Head of caudate nucleus (tissue), 42 donors: Measurements from ENCODE around the gene UCN.
"Not testable (repeated sequence)": the region's sequence is repeated elsewhere in the genome, so short reads cannot be mapped to it uniquely, and the experiment has no call there.

Experiments used
- DNase-seq, 42 donors: peaks; one replicate each; pipeline versions ENCODE4 v3.0.0 to v3.0.0-alpha.2; 2020 to 2021; ENCODE audit warnings: mixed read lengths in 7 of 42
- intact Hi-C: fragments of 100-400 bp; cut with DNase I; formaldehyde crosslinking; loops from one replicate; pipeline ENCODE4 v1.15.0; 2022

UCN gene, protein sequence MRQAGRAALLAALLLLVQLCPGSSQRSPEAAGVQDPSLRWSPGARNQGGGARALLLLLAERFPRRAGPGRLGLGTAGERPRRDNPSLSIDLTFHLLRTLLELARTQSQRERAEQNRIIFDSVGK

DNA sequence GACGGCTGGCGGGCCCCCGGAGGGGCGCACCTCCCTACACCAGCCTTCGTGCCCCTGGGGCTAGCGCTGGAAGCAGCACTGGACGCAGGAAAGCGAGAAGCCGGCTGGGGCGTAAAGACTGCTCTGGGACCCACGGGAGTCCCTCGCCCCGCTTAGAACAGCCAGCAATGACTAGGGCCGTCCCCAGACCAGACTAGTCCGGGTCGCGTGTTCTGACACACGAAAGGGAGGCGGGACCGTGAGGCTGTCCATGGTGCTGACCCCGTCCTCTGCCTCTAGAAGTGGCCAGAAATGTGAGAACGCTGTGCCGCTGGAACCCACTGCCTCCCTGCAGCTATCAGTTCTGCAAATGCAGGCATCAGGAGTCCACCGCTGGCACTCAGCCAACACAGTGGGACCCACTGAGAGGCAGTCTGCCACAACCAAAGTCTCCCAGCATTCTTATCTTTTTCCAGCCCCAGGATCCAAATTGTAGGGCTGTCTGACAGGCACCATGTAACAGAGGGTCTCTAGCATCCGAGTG is at the start of gene UCN:
TSS of gene UCN (minus strand) at position 87 of the 523 bp plus-strand sequence. CDS start 550 bp downstream, outside the sequence.
- peak in 5 of 42 donors; percentile 2 to 27 (median 18) for DNase-seq
- intact Hi-C loops, result no loop called here

DNA sequence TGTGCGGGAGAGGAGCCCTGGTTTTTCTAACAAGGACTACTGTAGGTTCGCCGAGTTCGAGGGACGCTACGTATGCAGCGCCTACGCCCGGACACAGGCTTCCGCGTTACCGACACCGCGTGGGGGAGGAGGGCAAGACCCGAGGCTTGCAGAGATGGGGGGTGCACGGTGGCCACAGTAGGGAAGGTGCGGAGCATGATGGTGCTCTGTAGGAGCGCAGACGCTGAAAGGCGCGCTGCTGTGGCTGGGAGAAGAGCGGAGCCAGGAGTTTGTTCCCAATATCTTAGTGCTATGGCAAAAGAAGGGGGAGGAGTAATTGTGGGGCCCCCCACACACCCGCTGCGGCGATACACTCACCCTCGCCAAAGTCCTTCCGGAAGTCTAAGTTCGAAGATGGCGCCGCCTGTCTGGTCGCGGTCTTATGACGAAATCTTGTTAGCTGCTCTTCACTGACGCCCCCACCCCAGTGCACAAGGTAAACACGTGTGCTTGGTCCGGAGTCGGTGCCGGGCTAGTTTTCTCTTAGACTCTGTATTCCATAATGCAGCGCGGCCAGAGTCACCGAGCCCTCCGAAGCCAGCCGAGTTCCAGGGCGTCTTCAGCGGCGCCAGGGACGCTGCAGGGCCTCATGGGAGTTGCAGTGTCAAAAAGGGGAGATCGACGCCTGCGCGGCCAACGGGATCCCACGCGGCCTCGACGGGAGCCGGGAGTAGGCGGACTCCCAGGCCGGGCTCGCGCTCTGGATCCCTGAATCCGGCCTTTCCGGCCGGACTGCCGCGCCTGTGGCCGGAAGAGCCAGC is 48.3 kb upstream of the UCN start, which contains the start of gene GTF3C2:
TSS of gene GTF3C2 (minus strand) at position 383 of the 800 bp plus-strand sequence. CDS start 13,210 bp downstream, outside the sequence.
- intact Hi-C loops, result loop anchor here (2.0 kb wide), 3 partner anchors 14 to 72 kb away; partner anchors contain the start of genes EIF2B4, MPV17, NRBP1 and SNX17
- DNase-seq, result peak; percentile 88 to 98 (median 95)

DNA sequence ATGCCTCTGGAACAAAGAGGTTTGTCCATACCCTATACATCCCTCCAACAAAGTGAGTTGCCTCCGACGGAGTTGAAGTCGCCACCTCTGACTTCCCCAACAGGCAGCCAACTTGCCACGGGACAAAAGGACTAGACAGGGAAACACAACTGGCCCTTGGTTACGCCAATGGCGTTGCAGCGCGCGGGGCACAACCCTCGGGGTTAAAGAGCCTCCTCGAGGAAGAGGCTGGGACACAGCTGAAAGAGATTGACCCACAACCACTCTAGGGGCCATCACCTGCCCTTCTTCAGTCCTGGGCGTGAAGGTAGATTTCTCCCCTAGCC is 47.8 kb upstream of the UCN start:
- peak in 18 of 42 donors; percentile 7 to 49 (median 29) for DNase-seq
- intact Hi-C loops, result loop anchor here (2.0 kb wide), 3 partner anchors 15 to 73 kb away; partner anchors contain the start of genes EIF2B4, MPV17, NRBP1 and SNX17

DNA sequence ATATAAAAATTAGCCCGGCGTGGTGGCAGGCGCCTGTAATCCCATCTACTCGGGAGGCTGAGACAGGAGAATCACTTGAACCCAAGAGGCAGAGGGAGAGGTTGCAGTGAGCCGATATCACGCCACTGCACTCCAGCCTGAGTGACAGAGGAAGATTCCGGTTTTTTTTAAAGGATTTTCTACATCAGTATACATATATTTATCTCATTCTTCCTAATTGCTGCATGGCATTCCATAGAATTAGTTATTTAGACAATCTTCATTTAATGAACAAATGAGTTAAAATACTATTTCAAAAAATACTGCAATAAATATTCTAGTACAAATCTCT is 46.3 kb upstream of the UCN start:
- intact Hi-C loops, result no loop called here
- no peak for DNase-seq

DNA sequence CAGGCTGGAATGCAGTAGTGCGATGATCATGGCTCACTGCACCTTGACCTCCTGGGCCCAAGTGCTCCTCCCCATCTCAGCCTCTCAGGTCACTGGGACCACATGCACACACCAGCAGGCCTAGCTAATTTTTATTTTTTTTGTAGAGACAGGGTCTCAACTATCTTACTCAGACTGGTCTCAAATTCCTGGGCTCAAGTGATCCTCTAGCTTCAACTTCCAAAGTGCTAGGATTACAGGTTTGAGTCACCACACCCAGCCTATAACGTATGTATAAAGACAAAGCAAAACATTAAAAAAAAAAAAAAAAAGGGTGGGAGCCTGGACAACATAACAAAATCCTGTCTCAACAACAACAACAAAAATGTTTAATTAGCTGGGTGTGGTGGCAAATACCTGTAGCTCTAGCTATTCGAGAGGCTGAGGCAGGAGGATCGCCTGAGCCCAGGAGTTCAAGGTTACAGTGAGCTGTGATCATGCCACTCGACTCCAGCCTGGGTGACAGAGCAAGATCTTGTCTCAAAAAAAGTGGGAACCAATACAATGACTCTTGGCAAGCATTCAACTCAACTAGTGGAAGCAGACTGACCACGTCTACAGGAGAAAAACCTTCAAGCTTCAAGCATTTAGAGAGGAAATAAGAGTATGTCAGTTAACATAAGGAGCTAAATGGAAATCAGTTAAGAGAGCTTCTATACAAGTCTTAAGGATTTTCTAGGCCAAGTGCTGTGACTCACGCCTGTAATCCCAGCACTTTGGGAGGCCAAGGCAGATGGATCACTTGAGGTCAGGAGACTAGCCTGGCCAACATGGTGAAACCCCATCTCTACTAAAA is 45.7 kb upstream of the UCN start:
- DNase-seq, result no peak
- intact Hi-C loops, result no loop called here

DNA sequence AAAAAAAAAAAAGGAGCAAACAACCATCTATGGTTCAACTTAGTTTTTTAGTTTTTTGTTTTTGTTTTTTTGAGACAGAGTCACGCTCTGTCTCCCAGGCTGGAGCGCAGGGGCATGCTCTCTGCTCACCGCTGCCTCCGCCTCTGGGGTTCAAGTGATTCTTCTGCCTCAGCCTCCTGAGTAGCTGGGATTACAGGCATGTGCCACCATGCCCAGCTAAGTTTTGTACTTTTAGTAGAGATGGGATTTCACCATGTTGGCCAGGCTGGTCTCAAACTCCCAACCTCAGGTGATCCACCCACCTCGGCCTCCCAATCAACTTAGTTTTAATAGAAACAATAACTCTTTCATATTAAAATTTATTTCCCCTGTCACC is 45.1 kb upstream of the UCN start:
- intact Hi-C loops, DNase-seq: not testable (repeated sequence)

DNA sequence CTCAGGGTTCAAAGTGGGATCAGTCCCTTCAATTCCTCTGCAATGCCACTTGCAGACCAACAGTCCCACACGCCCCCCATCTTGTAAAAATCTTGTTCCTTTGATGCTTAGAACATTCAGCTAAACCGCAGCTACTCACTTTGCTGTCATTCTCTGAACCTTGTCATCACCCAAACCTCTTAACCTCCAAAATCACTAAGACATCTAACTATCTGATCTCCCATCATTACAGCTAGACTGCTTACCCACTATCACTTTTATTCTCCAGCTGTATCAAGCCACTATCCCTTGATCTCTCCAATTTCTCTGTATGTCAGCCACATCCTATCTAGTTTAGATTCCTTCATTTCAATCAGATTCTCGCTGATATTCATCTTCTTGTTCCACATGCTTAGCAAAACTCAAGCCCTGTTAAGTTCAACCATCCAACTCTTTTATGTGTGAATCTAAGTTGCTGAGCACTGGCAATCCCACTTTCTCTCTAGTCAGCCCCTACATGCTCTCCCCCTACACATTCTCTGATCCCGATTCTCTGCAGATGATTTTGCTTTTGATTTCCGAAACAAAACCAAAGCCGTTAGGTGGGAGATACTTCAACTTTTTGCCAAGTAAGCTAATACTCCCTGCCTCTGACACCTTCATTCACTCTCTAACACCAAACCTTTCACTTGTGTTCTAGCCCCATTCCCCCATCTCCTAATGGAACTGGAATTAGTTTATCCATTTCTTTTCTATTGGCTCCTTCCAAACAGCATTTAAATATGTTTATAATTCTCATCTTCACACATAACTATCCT is 43.8 kb upstream of the UCN start:
- intact Hi-C loops, result no loop called here
- no peak for DNase-seq

DNA sequence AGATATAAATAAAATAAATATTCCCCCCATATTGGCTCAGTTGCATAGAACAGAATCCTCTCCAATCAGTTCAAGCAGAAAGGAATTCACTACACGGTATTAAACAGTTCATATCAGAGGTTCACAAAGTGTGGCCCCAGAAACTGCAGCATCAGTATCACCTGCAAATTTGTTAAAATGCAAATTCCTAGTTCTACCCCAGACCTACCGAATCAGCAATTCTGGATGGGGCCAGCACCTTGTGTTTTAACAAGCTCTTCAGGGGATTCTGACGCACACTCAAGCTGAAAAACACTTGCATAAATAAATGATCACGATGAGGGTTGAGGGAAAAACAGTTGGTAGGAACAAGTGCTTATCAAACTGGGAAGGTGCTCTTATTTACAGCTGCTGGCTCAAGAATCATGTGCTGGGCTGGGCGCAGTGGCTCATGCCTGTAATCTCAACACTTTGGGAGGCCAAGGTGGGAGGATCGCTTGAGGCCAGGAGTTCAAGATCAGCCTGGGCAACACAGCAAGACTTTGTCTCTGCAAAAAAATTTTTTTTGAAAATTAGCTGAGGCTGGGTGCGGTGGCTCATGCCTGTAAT is 42.0 kb upstream of the UCN start:
- no peak for DNase-seq
- intact Hi-C loops, result no loop called here

DNA sequence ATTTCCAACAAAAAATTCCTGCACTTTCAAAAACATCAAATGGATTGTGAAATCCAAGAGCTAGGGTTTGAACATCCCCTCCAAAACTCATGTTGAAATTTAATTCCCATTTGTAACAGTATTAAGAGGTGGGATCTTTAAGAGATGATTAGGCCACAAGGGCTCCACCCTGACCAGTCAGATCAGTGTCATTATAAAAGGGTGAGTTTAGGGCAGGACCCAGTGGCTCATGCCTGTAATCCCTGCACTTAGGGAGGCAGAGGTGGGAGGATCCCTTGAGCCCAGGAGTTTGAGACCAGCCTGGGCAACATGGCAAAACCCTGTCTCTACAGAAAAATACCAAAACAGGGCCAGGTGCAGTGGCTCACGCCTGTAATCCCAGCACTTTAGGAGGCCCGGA is 39.4 kb upstream of the UCN start:
- no peak for DNase-seq
- intact Hi-C loops, result no loop called here

DNA sequence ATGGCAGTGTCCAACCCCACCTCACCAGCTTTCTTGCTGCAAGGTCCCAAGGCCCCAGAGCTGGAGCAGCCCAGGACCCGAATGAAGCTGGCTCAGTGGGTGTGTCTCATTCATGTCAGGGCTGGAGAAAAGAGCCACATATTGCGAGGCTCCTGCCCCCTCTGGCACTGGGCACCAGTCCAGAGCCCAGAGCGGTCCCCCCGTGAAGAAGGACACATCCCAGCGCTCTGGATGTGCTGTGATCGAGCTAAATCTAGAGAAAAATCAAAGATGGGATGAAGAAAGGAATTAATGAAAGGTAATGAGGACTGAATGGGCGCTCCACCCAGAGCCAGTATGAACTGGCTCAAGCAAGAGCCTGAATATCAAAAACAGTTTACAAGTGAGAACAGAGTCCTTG is 27.9 kb upstream of the UCN start:
- DNase-seq, result no peak
- intact Hi-C loops, result no loop called here

DNA sequence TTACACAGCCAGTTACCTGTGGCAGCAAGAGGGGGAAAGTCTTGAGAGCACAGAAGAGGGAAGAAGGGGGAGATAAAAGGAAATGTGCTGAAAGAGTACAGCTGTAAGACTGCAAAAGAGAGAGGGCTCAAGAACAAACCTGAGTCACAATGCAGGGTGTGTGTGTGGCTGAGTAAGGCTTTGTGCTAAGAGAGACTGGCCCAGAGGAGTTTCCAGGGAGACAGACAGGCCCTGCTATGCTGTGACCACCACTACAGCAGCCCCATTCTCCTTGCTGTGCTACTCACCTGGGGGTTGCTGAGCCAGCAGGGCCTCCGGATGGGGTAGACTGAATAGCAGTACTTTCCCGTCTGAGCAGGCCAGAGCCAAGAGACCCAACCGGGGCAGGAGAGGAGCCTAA is 27.1 kb upstream of the UCN start:
- DNase-seq, result no peak

DNA sequence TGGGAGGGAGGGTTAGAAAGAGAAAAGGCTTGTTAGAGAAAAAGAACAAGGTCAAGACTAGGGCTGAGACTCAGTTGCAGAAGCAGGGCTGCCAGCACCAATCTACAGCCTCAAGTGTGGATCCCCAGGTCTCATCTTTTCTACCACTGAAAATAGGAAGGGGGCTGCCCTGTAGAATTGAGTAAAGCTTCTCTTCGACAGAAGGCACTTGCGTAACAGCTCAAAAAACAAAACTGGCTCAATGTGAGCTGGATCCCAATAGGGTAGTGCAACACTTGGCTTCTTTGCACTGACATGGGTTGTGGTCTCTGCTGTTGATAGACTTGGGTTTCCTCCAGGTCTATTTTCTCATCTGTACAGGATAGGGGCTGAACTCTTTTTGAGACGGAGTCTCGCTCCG is 16.5 kb upstream of the UCN start:
- intact Hi-C loops, result no loop called here

More for the DNA sequence above, 27.1 kb upstream of the UCN start:
- intact Hi-C loops, result no loop called here

DNA sequence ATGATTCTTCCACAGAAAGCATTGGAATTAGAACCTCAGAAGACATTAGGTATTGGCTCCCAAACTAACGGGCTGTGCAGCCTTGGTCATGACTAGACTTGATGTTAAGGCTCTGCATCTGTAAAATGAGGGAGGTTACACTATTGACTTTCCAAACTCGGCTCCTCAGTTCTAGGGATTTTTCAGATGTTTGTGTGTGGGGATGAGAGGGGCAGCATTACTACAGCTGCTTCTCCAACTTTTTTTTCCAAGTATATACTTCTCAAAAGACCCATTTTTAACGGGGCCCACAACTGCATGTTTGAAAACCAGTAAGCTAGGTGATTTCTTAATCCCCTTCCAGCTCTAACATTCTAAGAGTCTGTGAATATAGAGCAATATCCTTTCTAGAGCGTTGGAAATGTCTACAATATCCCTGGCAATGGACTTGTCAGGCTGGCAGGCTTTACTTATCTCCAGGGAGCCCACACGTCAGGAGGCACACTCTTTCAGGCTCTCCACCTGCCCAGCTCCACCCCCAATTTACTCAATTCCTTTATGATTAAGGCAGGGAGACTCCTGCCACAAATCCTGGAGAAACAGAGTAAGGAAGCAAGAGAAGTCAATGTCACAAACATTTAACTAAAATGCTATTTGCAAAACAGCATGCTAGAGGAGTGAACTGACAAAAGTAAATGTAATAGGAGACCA is 15.5 kb upstream of the UCN start:
- peak in 1 of 42 donors; percentile 16 for DNase-seq
- intact Hi-C loops, result loop anchor here (2.0 kb wide), 1 partner anchor 33 kb away; the partner anchor contains the start of gene GTF3C2

More for the DNA sequence above, 16.5 kb upstream of the UCN start:
- no peak for DNase-seq

DNA sequence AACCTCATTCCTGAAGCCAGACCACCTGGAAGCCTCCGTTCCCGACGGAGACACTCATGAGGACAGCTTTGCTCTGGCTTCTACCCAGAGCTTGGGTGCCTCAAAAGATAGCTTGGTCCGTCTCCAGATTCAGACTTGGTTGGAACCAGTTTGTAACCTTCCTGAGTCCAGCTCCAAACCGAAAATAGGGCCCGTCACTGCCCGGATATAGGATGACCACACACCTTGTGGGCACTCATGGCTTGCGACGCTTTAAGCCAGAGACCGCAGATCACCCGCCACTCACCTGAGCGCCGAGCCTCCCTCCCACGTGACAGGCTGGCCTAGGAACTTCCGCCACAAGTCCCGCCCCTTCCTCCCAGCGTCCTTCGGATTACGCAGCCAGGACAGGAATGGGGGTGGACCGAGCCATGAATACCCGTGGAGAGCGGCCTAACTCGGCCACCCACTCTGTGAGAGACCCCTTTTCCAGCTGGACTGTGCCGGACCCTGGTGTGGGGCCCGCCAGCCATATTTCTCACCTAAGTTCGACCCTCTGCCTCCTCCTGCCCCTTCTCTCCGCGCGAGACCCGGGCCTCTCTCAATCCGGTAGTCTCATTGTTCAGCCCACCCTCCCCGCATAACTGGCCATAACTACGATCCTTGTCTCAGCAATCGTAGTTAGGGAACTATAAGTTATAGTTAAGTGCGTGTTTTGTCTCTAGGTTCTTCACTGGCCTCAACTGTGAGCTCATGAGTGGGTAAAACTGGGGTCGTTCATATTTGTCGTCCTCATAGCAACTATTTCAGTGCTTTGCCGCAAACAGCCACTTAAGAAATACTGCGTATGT is 14.7 kb upstream of the UCN start, which contains the start of gene MPV17:
TSS of gene MPV17 (minus strand) at position 332 of the 830 bp plus-strand sequence. CDS start 580 bp downstream, outside the sequence.
- intact Hi-C loops, result loop anchor here (2.0 kb wide), 1 partner anchor 34 kb away; the partner anchor contains the start of gene GTF3C2
- DNase-seq, result peak; percentile 89 to 97 (median 93)

DNA sequence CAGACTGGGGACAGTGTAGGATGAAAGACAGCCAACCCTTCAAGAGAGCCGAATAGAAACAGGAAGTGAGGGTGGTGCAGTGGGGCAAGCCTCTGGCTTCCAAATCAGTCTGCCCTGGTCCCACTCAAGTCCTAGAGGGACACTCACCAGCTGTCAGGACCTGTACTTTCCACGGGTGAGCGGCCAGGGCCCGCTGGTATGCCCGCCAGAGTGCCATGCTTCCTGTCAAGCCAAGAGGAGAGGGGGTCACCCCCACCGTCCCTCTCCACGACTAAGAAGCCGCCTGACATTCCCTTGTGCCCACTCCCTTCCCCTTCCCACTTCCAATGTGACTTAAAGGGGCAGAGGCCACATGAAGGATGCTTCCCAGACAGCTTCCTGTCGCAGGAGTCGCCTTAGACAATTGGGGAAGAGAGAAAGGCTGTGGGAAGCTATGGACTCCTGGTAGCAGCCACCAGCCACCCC is 14.1 kb upstream of the UCN start:
- intact Hi-C loops, result loop anchor here (2.0 kb wide), 1 partner anchor 34 kb away; the partner anchor contains the start of gene GTF3C2

DNA sequence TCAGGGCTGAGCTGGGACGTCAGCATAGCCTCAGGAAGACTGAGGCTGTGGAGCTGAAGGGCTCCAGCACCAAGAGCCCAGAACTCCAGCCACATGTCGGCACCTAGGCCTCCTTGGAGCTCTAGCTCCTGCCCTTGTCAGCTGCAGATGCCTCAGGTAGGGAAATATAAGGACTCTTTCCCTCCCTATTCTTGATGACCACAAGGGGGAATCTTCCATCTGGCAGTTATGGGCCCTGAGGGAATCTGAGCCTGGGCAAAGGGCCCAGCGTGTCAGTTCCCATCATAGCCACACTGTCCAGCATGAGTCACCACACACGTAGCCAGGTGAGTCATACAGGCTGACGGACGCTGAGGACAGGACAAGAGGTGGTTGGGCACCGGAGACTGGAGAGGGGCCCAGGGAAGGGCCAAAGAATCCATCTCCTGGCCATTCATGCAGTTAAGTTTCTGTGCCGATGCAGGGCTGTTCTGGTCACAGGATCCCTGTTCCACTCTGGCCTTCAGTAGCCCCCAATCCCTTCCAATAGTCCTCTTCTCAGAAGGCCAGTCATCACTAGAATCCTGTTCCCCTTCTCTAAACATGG is 12.8 kb upstream of the UCN start:
- intact Hi-C loops, result no loop called here
- DNase-seq, result no peak

More for the DNA sequence above, 14.1 kb upstream of the UCN start:
- DNase-seq, result peak in 7 of 42 donors; percentile 3 to 24 (median 16)
